Measurements from ENCODE around the gene YIF1A. TPM values are rescaled to one million over a fixed set of nuclear protein-coding genes. Genes with fewer than 3 reads are reported as not detected.
"Not testable (repeated sequence)": the region's sequence is repeated elsewhere in the genome, so short reads cannot be mapped to it uniquely, and the experiment has no call there.

Gene YIF1A
- total RNA-seq, 1 donor from 2014 or later, result 78.7 TPM

DNA sequence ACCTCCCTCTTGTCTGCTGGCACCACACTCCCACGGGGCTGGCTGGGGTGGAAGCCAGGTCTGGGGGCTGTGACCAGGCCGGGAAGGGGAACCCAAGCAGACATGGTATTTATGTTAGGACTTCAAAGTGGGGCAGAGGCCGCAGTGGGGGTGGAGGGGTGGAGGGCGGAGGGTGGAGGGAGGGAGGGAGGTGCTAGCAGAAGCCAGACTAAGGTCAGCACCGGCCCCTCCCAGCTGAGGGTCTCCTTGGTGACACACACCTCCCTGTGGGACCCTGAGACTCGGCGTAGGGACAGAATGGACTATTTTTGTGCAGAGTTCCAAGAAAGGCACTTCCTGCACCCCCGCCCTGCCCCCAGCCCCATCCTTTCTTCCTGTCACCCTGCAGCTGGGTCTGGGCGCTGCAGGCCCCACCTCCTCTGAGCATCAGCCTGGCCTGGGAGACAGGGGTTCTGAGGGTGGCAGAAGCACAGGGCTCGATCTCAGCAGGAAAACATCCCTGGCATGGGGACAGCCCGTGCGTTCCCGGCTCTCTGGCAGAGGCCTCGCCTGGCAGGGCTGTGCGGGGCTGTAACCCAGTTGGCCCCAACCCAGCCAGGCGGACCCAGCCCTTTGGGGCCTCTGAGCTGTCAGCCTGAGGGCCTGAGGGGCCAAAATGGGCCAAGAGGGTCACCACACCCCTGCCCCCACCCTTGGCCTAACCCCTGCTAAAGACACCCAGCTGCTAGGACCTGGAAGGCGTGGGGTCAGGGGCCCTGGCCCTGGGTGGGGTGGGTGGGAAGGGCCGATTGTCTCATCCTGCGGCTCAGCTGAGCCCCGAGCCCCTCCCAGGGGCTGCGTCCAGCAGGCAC is 37.5 kb upstream of the YIF1A start:
- DNase-seq (ENCODE audit: low spot score), result peak; percentile 69

DNA sequence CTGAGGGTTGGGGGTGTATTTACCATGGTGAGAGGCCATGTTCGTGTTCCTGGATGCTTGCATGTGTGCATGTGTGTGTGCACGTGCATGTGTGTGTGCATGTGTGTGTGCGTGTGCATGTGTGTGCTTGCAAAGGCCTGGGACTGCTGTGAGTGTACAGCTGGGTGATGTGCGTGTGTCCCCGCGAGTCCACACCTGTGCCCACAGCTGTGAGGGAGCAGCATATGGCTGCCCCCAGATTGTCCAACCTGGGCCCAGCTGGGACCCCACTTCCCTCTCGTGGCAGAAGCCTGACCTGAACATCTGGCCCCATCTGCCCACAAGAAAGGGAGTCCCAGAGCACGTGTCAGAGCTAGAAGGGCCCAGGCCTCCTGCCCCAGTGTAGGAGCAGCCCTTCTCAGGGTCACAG is 36.3 kb upstream of the YIF1A start:
- no peak for DNase-seq (ENCODE audit: low spot score)

DNA sequence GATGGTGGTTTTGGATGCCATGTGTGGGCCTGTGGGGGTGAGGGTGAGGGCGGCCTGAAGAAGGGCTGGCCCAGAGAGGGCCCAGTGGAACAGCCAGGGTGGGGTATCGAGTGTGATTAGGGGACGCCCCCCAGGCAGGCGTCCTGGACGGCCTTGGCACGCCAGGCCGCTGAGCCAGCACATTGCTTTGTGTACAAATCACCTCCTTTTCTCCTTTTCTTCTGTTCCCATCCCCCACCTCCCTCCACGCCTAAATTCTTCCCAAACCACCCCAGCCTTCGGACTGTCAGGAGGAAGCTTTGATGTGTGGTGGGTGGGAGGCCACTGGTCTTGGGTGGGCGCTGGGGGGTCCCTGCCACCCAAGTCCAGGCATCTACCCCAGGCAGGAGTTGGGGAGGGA is 35.7 kb upstream of the YIF1A start:
- DNase-seq (ENCODE audit: low spot score), result no peak

DNA sequence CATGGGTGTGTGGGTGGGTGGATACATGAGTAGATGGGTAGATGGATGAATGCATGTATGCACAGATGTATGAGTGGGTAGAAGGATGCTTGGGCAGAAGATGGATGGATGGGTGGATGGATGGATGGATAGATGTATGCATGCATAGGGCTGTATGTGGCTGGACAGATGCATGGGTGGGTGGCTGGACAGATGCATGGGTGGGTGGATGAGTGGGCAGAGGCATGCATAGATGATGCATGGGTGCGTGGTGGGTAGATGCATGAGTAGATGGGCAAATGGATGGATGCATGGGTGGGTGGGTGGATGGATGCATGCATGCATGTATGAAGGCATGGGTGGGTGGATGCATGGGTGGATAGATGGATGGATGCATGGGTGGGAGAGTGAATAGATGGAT is 34.7 kb upstream of the YIF1A start:
- DNase-seq (ENCODE audit: low spot score), result no peak

DNA sequence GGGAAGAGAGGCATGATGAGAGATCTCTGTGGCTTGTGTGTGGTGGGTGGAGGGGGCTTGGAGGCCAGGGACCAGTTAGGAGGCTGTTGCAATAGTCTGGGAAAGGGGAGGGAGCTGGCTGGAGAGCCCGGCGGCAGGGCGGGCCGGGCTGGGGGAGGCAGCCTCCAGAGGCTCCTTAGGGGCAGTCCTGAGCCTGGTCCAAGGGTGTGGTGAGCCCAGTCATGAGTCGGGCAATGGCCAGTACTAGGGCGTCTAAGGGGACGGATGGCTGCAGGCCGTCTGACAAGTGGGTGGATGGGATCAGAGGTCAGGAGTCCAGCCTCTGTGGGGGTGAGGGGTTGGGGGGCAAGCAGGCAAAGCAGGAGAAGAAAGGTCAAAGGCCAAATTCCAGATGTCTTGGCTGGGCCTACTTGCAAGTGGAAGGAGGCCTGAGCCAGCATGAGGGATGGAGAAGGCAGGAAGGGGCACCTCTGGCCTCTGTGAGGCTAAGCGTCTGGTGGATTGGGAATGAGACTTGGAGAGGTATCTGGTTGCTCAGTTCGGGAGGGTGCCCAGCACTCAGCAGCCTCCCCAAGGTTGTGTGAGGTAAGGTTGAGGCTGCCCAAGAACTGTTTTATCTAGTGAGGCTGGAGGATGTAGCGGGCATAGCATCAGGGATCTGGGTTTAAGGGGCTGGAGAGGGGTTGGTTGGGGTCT is 33.9 kb upstream of the YIF1A start:
- no peak for DNase-seq (ENCODE audit: low spot score)

DNA sequence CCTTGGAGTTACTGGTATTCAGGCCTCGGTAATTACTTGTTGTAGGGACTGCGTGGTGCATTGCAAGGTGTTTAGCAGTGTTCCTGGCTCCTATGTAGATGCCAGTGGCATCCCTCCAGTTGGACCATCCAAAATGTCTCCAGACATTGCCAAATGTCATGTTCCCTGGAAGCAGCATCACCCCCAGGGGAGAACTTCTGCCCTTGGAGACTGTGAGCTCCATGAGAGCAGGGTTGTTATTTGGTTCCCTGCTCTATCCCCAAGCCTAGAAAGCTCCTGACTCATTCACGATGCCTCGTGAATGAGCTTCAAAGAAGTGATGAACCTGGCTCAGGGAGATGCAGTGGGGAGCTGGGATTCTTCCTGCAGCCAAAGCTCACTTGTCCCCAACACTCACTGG is 32.7 kb upstream of the YIF1A start:
- DNase-seq (ENCODE audit: low spot score), result no peak

DNA sequence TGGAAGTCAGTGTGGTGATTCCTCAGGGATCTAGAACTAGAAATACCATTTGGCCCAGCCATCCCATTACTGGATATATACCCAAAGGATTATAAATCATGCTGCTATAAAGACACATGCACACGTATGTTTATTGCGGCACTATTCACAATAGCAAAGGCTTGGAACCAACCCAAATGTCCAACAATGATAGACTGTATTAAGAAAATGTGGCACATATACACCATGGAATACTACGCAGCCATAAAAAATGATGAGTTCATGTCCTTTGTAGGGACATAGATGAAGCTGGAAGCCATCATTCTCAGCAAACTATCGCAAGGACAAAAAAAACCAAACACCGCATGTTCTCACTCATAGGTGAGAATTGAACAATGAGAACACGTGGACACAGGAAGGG is 31.8 kb upstream of the YIF1A start:
- DNase-seq (ENCODE audit: low spot score), result not testable (repeated sequence)

DNA sequence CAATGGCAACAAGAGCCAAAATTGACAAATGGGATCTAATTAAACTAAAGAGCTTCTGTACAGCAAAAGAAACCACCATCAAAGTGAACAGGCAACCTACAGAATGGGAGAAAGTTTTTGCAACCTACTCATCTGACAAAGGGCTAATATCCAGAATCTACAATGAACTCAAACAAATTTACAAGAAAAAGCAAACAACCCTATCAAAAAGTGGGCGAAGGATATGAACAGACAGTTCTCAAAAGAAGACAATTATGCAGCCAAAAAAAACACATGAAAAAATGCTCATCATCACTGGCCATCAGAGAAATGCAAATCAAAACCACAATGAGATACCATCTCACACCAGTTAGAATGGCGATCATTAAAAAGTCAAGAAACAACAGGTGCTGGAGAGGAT is 31.3 kb upstream of the YIF1A start:
- DNase-seq (ENCODE audit: low spot score), result not testable (repeated sequence)

DNA sequence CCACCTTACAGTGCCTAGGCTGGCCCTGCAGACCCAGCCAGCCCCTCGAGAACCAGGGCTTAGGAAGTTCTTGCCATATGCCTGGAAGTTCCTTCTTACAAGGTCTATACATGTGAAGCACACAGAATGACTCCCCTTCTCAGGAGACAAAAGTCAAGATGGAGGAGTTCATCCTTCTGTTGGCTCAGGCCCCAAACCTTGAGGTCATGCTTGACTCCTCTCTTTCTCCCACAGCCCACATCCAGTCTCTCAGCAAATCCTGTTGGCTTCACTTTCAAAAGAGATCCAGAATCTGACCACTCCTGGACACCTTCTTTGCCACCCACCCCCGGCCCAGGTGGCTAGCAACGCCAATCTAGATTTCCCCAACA is 29.6 kb upstream of the YIF1A start:
- DNase-seq (ENCODE audit: low spot score), result no peak

DNA sequence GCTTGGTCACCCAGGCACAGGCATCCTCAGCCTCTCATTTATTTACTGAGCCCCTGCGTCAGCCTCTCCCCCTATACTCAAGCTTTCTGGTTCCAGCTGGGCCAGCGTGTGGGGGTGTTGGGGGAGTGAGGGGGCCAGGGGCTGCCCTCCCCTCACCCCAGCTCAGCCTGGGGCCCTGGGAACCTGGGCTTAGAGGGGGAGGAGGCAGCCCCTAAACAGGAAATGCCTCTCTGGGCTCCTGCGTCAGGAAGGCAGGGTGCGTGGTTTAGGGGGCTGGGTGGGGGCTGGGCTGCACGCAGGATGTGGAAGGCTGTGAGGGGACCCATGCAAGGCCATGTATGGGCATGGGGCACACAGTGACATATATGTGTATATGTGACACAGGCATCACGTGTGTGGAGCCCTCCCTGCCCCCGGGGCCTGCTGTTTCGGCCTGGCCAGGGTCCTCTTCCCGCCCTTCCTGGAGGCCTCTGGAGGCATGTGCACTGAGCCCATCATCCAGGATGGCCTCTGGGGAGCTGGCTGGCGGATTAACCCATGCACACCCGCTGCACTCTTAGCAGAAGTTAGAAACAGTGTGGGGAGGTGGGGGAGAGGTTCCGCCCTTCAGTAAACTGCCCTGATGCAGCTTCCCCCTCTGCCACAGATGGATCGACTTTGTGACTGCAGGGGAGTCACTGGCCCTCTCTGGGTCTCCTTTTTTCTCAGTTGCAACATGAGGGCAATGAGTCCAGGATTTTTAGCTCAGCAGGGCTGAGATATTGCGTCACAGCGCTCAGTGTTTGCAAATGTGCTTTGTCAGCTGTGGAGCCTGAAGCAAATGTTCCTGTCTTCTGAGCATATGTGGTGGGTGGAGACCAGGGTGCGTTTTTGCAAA is 29.0 kb upstream of the YIF1A start:
- DNase-seq (ENCODE audit: low spot score), result no peak

DNA sequence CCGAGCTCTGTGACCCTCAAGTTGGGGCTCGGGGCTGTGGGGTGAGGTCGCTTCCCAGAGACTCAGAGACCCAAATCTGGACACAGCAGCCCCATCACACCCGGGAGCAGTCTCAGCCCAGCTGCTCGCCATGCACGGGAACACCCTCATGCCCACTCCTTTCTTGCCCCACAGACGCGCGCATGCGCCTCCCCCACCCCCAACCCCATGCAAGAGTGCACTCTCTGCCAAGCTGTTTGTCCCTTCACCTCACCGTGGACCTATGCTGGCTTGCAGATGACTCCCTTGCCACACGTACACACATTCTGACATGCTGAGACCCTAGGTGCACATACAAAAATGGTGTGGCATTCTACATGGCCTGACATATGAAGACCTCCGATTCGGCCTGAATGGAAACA is 28.4 kb upstream of the YIF1A start:
- peak; percentile 72 for DNase-seq (ENCODE audit: low spot score)

DNA sequence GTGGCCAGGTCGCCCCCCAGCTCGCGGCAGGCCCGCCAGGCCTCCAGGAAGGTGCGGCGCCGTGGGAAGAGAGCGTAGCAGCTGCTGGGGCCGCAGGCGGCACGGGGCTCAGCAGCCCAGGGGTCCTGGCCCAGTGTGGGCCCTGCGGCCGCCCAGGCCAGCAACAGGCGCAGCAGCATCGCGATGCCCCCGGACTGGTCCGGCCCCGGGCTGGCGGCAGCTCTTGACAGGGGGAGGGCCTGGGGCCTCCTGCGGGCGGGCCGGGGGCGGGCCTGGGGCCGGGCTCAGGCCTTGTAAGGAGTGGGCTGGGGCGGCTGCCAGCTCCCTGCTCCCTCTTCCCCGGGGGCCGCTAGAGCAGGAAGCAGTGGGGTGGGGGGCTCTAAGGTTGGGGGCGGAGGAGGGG is 27.9 kb upstream of the YIF1A start, which contains the start of gene CD248:
Gene CD248 (minus strand): TSS at position 196 of the 403 bp plus-strand sequence. CDS start 17 bp downstream, at position 179.
- DNase-seq (ENCODE audit: low spot score), result peak; percentile 78

DNA sequence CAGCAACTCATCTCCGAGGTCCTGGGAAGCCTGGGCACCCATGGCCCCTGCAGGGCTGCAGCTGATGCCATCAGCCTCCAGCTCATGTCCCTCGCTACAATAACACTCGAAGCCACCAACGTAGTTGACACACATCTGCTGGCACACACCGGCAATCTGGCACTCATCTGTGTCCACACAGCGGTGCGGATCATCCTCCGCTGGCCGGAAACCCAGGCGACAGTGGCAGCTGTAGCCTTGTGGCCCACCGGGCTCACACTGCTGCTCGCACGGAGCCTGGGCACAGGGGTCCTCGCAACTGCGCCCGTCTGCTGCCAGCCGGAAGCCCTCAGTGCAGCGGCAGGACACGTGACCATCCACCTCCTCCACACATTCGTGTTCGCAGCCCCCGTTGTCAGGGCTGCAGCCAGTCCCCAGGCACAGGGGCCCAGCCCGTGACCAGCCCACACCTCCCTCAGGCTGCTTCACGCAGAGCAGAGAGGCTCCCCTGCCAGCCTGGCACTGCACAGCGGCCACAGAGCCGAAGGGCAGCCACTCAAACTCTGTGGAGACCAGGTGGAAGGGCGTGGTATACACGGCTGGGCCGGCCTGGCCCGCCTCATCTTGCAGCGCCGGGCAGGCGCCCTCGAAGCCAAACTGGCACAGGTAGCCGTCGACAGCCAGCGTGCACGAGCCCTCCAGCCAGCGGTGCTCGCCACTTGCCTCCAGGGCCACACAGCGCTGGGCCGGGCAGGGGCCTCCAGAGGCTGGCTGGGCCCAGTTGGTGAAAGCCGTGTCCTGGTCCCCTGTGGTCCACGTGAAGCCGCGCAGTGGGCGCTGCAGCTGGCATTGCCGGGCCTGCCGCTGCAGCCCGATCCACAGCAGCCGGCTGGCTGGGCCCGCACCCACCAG is 27.2 kb upstream of the YIF1A start:
- no peak for DNase-seq (ENCODE audit: low spot score)

DNA sequence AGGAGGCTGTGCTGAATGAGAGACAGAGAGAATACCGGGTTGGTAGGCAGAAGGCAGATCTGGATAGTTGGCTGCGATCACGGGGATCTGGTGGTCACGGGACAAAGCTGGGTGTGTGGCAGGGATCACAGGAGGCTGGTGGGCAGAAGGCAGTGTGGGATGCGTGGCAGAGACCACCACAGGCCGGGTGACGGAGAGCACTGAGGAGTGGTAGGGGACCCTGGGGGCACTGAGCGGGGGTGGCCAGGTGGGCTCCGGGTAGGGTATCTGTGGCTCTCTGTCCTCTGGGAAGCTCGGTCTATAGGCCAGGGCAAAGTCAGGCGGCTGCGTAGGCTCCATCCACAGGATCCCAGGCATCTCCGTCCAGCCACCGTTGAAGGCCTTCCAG is 26.5 kb upstream of the YIF1A start:
- DNase-seq (ENCODE audit: low spot score), result no peak

DNA sequence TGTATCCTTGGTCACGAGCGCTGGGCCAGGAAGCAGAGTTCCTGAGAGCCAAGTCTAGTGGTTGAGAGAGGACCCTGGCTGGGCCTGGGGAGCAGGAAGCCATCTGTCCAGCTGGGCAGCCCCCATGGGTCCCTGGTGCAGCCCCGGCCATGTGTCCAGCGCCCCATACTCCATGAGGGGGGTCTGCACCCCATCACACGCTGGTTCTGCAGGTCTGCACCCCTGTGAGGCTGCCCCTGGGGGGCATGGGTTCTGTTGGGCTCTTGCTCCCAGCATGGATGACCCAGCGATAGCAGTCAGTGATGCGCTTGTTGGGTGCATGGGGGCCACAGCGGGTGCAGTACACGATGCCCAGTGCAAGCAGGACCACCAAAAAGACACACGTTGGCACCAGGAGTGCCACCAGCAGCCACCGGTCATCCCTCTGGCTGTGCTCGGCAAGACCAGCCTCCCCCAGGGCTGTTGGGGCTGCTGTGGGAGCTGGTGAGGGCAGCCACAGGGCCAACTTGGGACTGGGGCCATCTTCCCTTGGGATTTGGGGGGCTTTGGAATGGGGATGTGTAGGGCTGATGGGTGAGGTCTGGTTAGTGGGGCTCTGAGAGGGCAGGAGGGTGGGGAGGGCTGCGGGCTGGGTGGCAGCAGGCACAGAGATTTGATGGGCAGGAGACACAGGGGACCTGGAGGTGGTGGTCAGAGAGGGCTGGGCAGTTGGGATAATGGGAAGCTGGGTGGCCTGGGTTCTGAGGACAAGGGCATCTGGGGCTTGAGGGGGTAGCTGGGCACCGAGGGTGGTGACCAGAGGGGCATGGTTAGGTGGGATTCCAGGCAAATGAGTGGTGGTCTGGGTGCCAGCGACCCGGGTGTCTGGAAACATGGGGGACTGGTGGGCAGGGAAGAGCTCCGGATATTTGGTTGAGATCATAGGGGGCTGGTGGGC is 25.9 kb upstream of the YIF1A start:
- DNase-seq (ENCODE audit: low spot score), result no peak

DNA sequence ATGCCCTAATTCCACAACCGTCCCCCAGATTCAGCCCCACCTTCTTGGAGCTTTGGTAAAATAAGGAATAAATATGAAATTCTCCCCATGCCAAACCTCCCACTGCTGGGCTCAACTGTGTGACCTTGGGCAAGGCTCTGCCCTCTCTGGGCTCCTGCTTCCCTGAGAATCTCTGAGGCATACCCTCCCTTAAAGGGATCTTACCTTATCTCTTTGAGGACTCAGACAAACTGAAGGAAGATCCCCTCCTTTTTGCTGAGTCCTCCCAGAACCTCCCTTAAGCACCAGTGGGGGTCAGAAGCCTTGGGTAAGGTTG is 25.2 kb upstream of the YIF1A start:
- DNase-seq (ENCODE audit: low spot score), result no peak

DNA sequence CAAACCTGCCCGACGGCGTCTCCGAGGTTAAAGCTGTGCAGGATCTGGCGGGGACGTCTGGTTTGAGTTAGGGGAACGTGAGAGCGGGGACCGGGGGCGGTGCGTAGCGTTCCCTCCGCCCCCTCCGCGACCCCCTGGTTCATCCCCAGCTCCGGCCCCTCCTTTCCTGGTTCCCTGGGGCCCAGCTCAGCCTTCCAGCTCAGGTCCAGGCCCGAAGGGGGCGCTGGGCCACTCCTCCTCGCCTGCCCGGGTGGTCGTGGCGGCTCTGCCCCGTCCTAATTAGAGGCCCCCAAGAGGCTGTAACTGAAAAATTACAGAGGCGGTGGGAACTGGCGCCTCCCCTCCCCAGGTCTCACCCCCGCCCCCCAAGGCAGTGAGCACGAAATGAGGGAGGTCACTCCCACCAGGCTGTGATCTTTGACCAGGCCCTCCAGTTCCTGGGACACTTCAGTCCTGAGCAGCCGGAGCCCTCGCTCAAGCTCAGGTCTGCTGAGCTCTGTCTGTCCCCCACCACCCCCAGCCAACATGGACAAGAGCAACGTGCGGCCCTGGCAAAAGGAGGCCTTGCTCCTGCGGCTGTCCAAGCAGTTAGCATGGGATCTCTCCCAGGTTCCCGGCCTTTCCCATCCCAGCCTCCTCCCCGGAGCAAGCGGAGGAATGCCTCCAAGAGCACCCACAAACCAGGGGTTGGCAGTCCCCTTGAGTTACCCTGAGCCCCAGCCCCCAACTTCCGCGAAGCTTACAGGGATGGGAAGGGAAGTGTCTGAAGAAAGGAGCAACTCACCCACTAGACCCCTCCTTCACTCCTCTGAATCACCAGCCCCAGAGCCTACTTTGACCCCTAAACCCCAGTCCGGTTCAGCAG is 24.6 kb upstream of the YIF1A start:
- no peak for DNase-seq (ENCODE audit: low spot score)

DNA sequence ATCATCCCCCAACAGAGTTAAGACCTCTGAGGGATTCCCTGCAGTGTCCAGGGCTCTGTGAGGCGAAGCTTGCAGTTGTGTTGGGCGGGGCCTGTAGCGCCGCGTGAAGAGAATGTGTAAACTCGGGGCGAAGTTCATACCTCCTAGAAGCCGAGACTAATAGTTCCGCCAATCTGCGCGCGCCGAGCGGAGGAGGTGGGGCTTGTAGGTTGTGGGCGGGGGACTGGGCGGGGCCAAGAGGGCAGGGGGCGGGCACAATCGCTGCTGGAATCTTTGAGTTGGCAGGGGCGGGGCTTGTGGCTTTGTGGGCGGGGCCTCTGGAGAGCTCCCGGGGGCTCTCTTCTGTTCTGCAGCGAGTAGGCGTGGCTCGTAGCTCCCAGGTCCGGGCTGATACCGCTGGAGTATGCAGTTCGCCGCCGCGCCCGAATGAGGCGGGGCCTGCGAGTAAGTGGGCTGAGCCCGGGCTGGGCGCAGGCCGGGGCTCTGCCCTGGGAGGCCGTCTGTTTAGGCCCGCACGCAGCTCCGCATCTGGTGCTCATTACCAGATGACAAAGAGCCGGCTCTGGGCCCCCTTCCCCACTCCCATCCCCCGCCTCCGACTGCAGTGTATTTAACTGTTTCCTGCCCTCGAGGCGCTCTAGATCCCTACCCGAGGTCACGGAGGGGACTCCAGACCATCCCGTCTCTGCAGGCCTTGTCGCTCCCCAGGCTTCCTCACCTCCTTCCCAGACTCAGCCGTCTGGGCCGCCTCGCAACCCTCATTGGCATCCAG is 23.8 kb upstream of the YIF1A start:
- peak; percentile 99 for DNase-seq (ENCODE audit: low spot score)
